RCC 7860 (cell line): ENCODE data around the gene CNTFR.

ENCODE experiments used
- DNase-seq: peaks from one replicate; pipeline ENCODE4 v3.0.0-alpha.2; 2015; ENCODE audit warnings: low spot score
- FAIRE-seq: peaks from 2 replicates; lab custom pipeline; 2012; peaks lifted over from hg19 to GRCh38; lab: Jason Lieb, UNC

Gene CNTFR

GRCh38 chr9:34573599-34574325 lies 15.8 kb downstream of the CNTFR start:
- FAIRE-seq (no peak), DNase-seq (no peak)

- no peak for DNase-seq
- no peak for FAIRE-seq
Measured at GRCh38 chr9:34572628-34573027, 16.9 kb downstream of the CNTFR start.

GRCh38 chr9:34572092-34572491 lies 17.4 kb downstream of the CNTFR start:
- DNase-seq, result no peak
- FAIRE-seq, result no peak

- DNase-seq, result no peak
- no peak for FAIRE-seq
Measured at GRCh38 chr9:34571481-34571810, 18.1 kb downstream of the CNTFR start.

- FAIRE-seq (no peak), DNase-seq (no peak)
Measured at GRCh38 chr9:34570809-34571480, 18.6 kb downstream of the CNTFR start.

GRCh38 chr9:34570376-34570775 lies 19.1 kb downstream of the CNTFR start:
- FAIRE-seq, result no peak
- DNase-seq, result no peak

- no peak for DNase-seq
- no peak for FAIRE-seq
Measured at GRCh38 chr9:34568774-34569173, 20.8 kb downstream of the CNTFR start.

GRCh38 chr9:34568133-34568532 lies 21.4 kb downstream of the CNTFR start:
- no peak for DNase-seq
- no peak for FAIRE-seq

GRCh38 chr9:34566972-34567371 lies 22.6 kb downstream of the CNTFR start:
- DNase-seq (no peak), FAIRE-seq (no peak)

GRCh38 chr9:34566322-34566721 lies 23.2 kb downstream of the CNTFR start:
- FAIRE-seq, result no peak
- DNase-seq, result no peak

GRCh38 chr9:34565856-34566255 lies 23.7 kb downstream of the CNTFR start:
- FAIRE-seq, result no peak
- no peak for DNase-seq

- FAIRE-seq (no peak), DNase-seq (no peak)
Measured at GRCh38 chr9:34564617-34565016, 24.9 kb downstream of the CNTFR start.

GRCh38 chr9:34563262-34563661 lies 26.3 kb downstream of the CNTFR start:
- FAIRE-seq (no peak), DNase-seq (no peak)

- DNase-seq (no peak), FAIRE-seq (no peak)
Measured at GRCh38 chr9:34562135-34562745, 27.3 kb downstream of the CNTFR start.

GRCh38 chr9:34560599-34561214 lies 28.8 kb downstream of the CNTFR start:
- DNase-seq, result no peak
- FAIRE-seq, result no peak

- DNase-seq (no peak), FAIRE-seq (no peak)
Measured at GRCh38 chr9:34559624-34560455, 29.7 kb downstream of the CNTFR start.

GRCh38 chr9:34558919-34559623 lies 30.5 kb downstream of the CNTFR start:
- DNase-seq (no peak), FAIRE-seq (no peak)

GRCh38 chr9:34558364-34558763 lies 31.2 kb downstream of the CNTFR start:
- no peak for FAIRE-seq
- DNase-seq, result no peak

- FAIRE-seq (no peak), DNase-seq (no peak)
Measured at GRCh38 chr9:34557426-34558321, 31.9 kb downstream of the CNTFR start.
